HCT116 (cell line): ENCODE data around the gene PDCD1LG2. TPM values are rescaled to one million over a fixed set of nuclear protein-coding genes. Genes with fewer than 3 reads are reported as not detected.
"Not testable (repeated sequence)": the region's sequence is repeated elsewhere in the genome, so short reads cannot be mapped to it uniquely, and the experiment has no call there.

Source experiments
- ATAC-seq: fragments of 200-7000 bp; cut with Tn5 transposase; 2 replicates; pipeline ENCODE4 v1.9.1; 2020; ENCODE audit warnings: mild to moderate bottlenecking, moderate library complexity
- BruUV-seq: library from RNA; stranded (reverse); fragments of 400-500 nt; replicated peaks from 2 replicates; lab custom pipeline; 2021; lab: Mats Ljungman, UMichigan
- CTCF ChIA-PET: fragments of 300-600 bp; sonication (Branson Sonifier 250); formaldehyde crosslinking; loops from one replicate; lab custom pipeline; 2021; ENCODE audit warnings: antibody characterized with exemption; lab: Charles Lee
- POLR2A ChIA-PET: fragments of 300-600, 350-600 bp; sonication (Branson Sonifier 250); formaldehyde crosslinking; loops from one replicate; lab custom pipeline; 2021; ENCODE audit warnings: antibody characterized with exemption; lab: Charles Lee
- RAD21 ChIA-PET, 2 experiments: fragments of 300-600 bp; sonication (Branson Sonifier 250); formaldehyde crosslinking; loops; one replicate each; lab custom pipeline; 2023; ENCODE audit warnings: low total read pairs in 2 of 2; ENCODE audit not compliant: uncharacterized antibody in 2 of 2, unreplicated experiment in 2 of 2, low non-redundant PET in 1 of 2; lab: Charles Lee
- DNase-seq: peaks from one replicate; pipeline ENCODE4 v3.0.0-alpha.2; 2010; ENCODE audit warnings: low read depth, low spot score
- H2AFZ ChIP-seq: fragments of 200-600 bp; shearing (Covaris generic), sonication (generic); 2 replicates; pipeline ENCODE4 v1.6.1; 2017; ENCODE audit warnings: low read depth, mixed run types, mixed read lengths, antibody characterized with exemption, low read length; ENCODE audit not compliant: poor library complexity, severe bottlenecking
- H3K27ac ChIP-seq: 2 replicates; pipeline ENCODE4 v1.5.1; 2012; ENCODE audit warnings: low read depth, low read length
- H3K27me3 ChIP-seq: fragments of 200-600 bp; sonication (generic); 2 replicates; pipeline ENCODE4 v1.6.1; 2016; ENCODE audit warnings: mixed run types, low read length, mixed read lengths; ENCODE audit not compliant: insufficient read depth
- H3K36me3 ChIP-seq, 2 experiments: fragments of 200-500 bp in 1 of 2; fragments of 200-600 bp in 1 of 2; sonication (Bioruptor generic) in 1 of 2; sonication (generic) in 1 of 2; 2 replicates each; pipeline versions ENCODE4 v1.5.1 to v1.6.1; 2014 to 2016; ENCODE audit warnings: low read length in 2 of 2, inconsistent platforms in 1 of 2, mixed read lengths in 1 of 2, mixed run types in 1 of 2; ENCODE audit not compliant: insufficient read depth in 2 of 2, control insufficient read depth in 1 of 2
- H3K4me1 ChIP-seq, 2 experiments: fragments of 200-600 bp in 1 of 2; sonication (generic) in 1 of 2; 2 replicates each; pipeline versions ENCODE4 v1.5.1 to v1.6.1; 2012 to 2017; ENCODE audit warnings: low read length in 2 of 2, inconsistent platforms in 1 of 2, mild to moderate bottlenecking in 1 of 2, mixed read lengths in 1 of 2, mixed run types in 1 of 2, moderate library complexity in 1 of 2; ENCODE audit not compliant: insufficient read depth in 2 of 2, control insufficient read depth in 1 of 2
- H3K4me2 ChIP-seq: fragments of 200-600 bp; sonication (generic); 2 replicates; pipeline ENCODE4 v1.6.1; 2017; ENCODE audit warnings: mixed run types, low read length, mixed read lengths
- H3K4me3 ChIP-seq, 2 experiments: fragments of 200-600 bp in 1 of 2; sonication (generic) in 1 of 2; replicated peaks in 1 of 2; 2 replicates each; pipeline ENCODE4 v1.5.1; 2011 to 2016; ENCODE audit warnings: low read length in 2 of 2, control low read depth in 1 of 2, low read depth in 1 of 2, mild to moderate bottlenecking in 1 of 2, mixed read lengths in 1 of 2, mixed run types in 1 of 2
- H3K79me2 ChIP-seq: fragments of 200-600 bp; sonication (generic); 2 replicates; pipeline ENCODE4 v1.6.1; 2017; ENCODE audit warnings: mild to moderate bottlenecking, mixed run types, low read length, moderate library complexity, mixed read lengths; ENCODE audit not compliant: insufficient read depth
- H3K9ac ChIP-seq: fragments of 200-600 bp; sonication (generic); 2 replicates; pipeline ENCODE4 v1.6.1; 2016; ENCODE audit warnings: low read length, mixed read lengths
- H3K9me2 ChIP-seq: fragments of 200-600 bp; sonication (generic), shearing (Covaris generic); 2 replicates; pipeline ENCODE4 v1.6.1; 2017; ENCODE audit warnings: mixed run types, mild to moderate bottlenecking, moderate library complexity; ENCODE audit not compliant: insufficient read depth
- H3K9me3 ChIP-seq, 2 experiments: fragments of 200-500 bp in 1 of 2; fragments of 200-600 bp in 1 of 2; sonication (Bioruptor generic) in 1 of 2; sonication (generic) in 1 of 2; 2 replicates each; pipeline ENCODE4 v1.6.1; 2014 to 2017; ENCODE audit warnings: low read length in 2 of 2, mixed read lengths in 2 of 2, inconsistent platforms in 1 of 2, low read depth in 1 of 2, mild to moderate bottlenecking in 1 of 2, mixed run types in 1 of 2, moderate library complexity in 1 of 2; ENCODE audit not compliant: control insufficient read depth in 1 of 2, insufficient read depth in 1 of 2
- H4K20me1 ChIP-seq: fragments of 200-600 bp; sonication (generic), shearing (Covaris generic); 2 replicates; pipeline ENCODE4 v1.6.1; 2017; ENCODE audit warnings: mixed run types, mild to moderate bottlenecking, moderate library complexity; ENCODE audit not compliant: insufficient read depth
- ELF1 ChIP-seq: IDR thresholded peaks from 2 replicates; pipeline ENCODE4 v1.6.1; 2012; ENCODE audit warnings: low read depth, borderline replicate concordance
- JUND ChIP-seq: IDR thresholded peaks from 2 replicates; pipeline ENCODE4 v1.6.1; 2012
- TCF7L2 ChIP-seq: IDR thresholded peaks from 2 replicates; pipeline ENCODE4 v1.7.0; 2011; ENCODE audit warnings: borderline replicate concordance, inconsistent platforms; ENCODE audit not compliant: insufficient read depth, insufficient read length; ENCODE audit errors: extremely low read depth
- intact Hi-C: fragments of 100-400 bp; cut with micrococcal nuclease; formaldehyde crosslinking; loops from 2 replicates; pipeline ENCODE4 v1.10.0; 2022
- total RNA-seq: library from RNA; stranded (reverse); gene quantifications from one replicate; pipeline ENCODE4 v1.2.1, GENCODE V29; 2021; ENCODE audit not compliant: unreplicated experiment
- TF ChIP-seq, protein P1 (sequence below): IDR thresholded peaks from 2 replicates; pipeline ENCODE4 v1.6.1; 2012

Gene PDCD1LG2
- total RNA-seq, 1 experiment from 2014 or later, result not detected

DNA sequence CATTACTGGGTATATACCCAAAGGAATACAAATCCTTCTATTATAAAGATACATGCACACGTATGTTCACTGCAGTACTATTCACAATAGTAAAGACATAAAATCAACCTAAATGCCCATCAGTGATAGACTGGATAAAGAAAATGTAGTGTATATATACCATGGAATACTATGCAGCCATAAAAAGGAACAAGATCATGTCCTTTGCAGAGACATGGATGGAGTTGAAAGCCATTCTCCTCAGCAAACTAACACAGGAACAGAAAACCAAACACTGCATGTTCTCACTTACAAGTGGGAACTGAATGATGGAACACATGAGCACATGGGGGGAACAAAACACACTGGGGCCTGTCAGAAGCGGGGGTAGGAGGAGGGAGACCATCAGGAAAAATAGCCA is 71.4 kb downstream of the PDCD1LG2 start:
- H3K36me3 ChIP-seq, intact Hi-C loops, DNase-seq, CTCF ChIA-PET, POLR2A ChIA-PET, H3K27ac ChIP-seq, H4K20me1 ChIP-seq, H3K27me3 ChIP-seq, H3K79me2 ChIP-seq, H3K4me2 ChIP-seq, RAD21 ChIA-PET, H3K9ac ChIP-seq, ATAC-seq, H3K9me3 ChIP-seq, H3K9me2 ChIP-seq, BruUV-seq, H2AFZ ChIP-seq, H3K4me1 ChIP-seq, H3K4me3 ChIP-seq: not testable (repeated sequence)

DNA sequence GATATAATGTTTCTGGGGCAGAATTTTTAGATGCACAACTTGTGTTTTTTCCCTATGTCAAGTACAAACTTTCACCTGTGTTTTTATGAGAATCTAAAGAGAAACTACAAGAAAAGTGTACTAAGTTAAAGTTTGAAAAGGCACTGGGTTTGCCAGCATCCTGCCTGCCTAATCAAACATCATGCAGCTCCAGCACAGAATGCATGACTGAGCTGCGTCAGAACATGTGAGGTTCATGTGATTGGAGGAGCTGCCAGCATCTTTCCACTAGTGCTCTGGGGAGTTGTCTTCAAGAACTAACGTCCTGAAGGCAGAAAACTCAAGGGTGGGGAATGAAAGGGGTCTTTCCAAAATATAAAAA is 72.5 kb downstream of the PDCD1LG2 start:
- TF ChIP-seq TCF7L2 (no peak), JUND (no peak), ELF1 (no peak)
- TF ChIP-seq, protein P1, sequence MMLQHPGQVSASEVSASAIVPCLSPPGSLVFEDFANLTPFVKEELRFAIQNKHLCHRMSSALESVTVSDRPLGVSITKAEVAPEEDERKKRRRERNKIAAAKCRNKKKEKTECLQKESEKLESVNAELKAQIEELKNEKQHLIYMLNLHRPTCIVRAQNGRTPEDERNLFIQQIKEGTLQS, result no peak
- Histone ChIP-seq H3K9ac (no peak overlapping the region), H3K9me3 (no peaks in the 10 kb centered on the region), H4K20me1 (no peaks in the 10 kb centered on the region), H3K79me2 (no peaks in the 10 kb centered on the region), H3K4me2 (no peak overlapping the region), H3K27ac (no peak overlapping the region), H3K27me3 (no peaks in the 10 kb centered on the region), H3K9me2 (no peaks in the 10 kb centered on the region), H3K36me3 (no peaks in the 10 kb centered on the region), H3K4me1 (no peaks in the 10 kb centered on the region), H3K4me3 (no peak overlapping the region), H2AFZ (no peak overlapping the region)
- RAD21 ChIA-PET, result no interaction called here
- intact Hi-C loops, result no loop called here
- no peak for ATAC-seq
- no TSS peak for BruUV-seq
- CTCF ChIA-PET, result interaction anchor here (1.1 to 2.0 kb wide), 2 partner anchors 133 to 824 kb away, joined by 4 to 7 read pairs; partner anchors contain the start of gene CD274
- POLR2A ChIA-PET, result interaction anchor here (1.2 kb wide), 1 partner anchor 145 kb away, joined by 3 read pairs; the partner anchor contains the start of gene PLGRKT
- no peak for DNase-seq
